ENCODE measurements around the gene SDHA. TPM values are rescaled to one million over a fixed set of nuclear protein-coding genes. Genes with fewer than 3 reads are reported as not detected.
"Not testable (repeated sequence)": the region's sequence is repeated elsewhere in the genome, so short reads cannot be mapped to it uniquely, and the experiment has no call there.

The SDHA gene
- total and polyA plus RNA-seq, 9 of the 15 experiments (the other 6 are each of a cell fraction or from before 2014, with no cell fraction given), result 82.9 to 191 (median 130) TPM

- TF ChIP-seq ZNF263 (CRISPR knock-in tag; IDR thresholded peaks at IDR 0.05; ENCODE audit: borderline replicate concordance) (no peak), FOXJ2 (tag; IDR thresholded peaks at IDR 0.05) (no peak), ZFP36 (IDR thresholded peaks at IDR 0.05; ENCODE audit: low read depth, low read length, partially characterized antibody) (no peak)
Measured at GRCh38 chr5:234450-234849, 16.3 kb downstream of the SDHA start (continued).

GRCh38 chr5:235527-235926 lies 17.4 kb downstream of the SDHA start:
- H3K9ac ChIP-seq (ENCODE audit: insufficient read depth in 1 of 2, low read depth in 2 of 2, low read length in 2 of 2); H4K20me1 ChIP-seq (replicated peaks; ENCODE audit: control insufficient read depth, insufficient read depth, low read length); H3K4me3 ChIP-seq; ATAC-seq; FAIRE-seq; H3K9me1 ChIP-seq (ENCODE audit: control insufficient read depth, insufficient read depth, low read length); H3K9me3 ChIP-seq (replicated peaks; ENCODE audit: control insufficient read depth, insufficient read depth, low read depth, low read length); H3K4me2 ChIP-seq (ENCODE audit: insufficient read depth, low read length); BruUV-seq (replicated peaks); DNase-seq (ENCODE audit: extremely low read depth in 1 of 4, low spot score in 3 of 4); CTCF ChIA-PET (ENCODE audit: low intra/inter-chr PET ratio); intact Hi-C loops (cut with micrococcal nuclease); H3K4me1 ChIP-seq (replicated peaks in 1 of 2; ENCODE audit: control insufficient read depth in 2 of 2, insufficient read depth in 2 of 2, low read length in 2 of 2); H3K79me2 ChIP-seq (ENCODE audit: control insufficient read depth, insufficient read depth, low read length); H3K27ac ChIP-seq (ENCODE audit: extremely low read depth, low read depth, low read length); H3K27me3 ChIP-seq (ENCODE audit: control insufficient read depth in 2 of 2, insufficient read depth in 2 of 2, low read length in 2 of 2); H2AFZ ChIP-seq (ENCODE audit: low read depth, low read length): not testable (repeated sequence)
- in situ Hi-C loops (cut with MboI), result loop anchor here (5.0 kb wide), 1 partner anchor 1357 kb away; no protein-coding TSS in a partner anchor
- WGBS (ENCODE audit: insufficient coverage, low coverage, missing lambda C conversion rate), result 100% methylated on average over 5 of the region's 9 CpGs
- peaks cover 83% of the 10 kb centered on the region for H3K36me3 ChIP-seq (ENCODE audit: control insufficient read depth, insufficient read depth, low read length)
- POLR2A ChIA-PET, result interaction anchor here (1.3 kb wide), 1 partner anchor 11 kb away, joined by 3 read pairs; no protein-coding TSS in a partner anchor

- peaks cover 81% of the 10 kb centered on the region for H3K36me3 ChIP-seq (ENCODE audit: control insufficient read depth, insufficient read depth, low read length)
- H4K20me1 ChIP-seq (replicated peaks; ENCODE audit: control insufficient read depth, insufficient read depth, low read length); H3K9me1 ChIP-seq (ENCODE audit: control insufficient read depth, insufficient read depth, low read length); H3K4me1 ChIP-seq (replicated peaks in 1 of 2; ENCODE audit: control insufficient read depth in 2 of 2, insufficient read depth in 2 of 2, low read length in 2 of 2); H3K4me3 ChIP-seq; intact Hi-C loops (cut with micrococcal nuclease); H3K27me3 ChIP-seq (ENCODE audit: control insufficient read depth in 2 of 2, insufficient read depth in 2 of 2, low read length in 2 of 2); H3K4me2 ChIP-seq (ENCODE audit: insufficient read depth, low read length); H3K9me3 ChIP-seq (replicated peaks; ENCODE audit: control insufficient read depth, insufficient read depth, low read depth, low read length); CTCF ChIA-PET (ENCODE audit: low intra/inter-chr PET ratio); H2AFZ ChIP-seq (ENCODE audit: low read depth, low read length); FAIRE-seq; DNase-seq (ENCODE audit: extremely low read depth in 1 of 4, low spot score in 3 of 4); ATAC-seq; BruUV-seq (replicated peaks); H3K79me2 ChIP-seq (ENCODE audit: control insufficient read depth, insufficient read depth, low read length); H3K27ac ChIP-seq (ENCODE audit: extremely low read depth, low read depth, low read length); POLR2A ChIA-PET; H3K9ac ChIP-seq (ENCODE audit: insufficient read depth in 1 of 2, low read depth in 2 of 2, low read length in 2 of 2): not testable (repeated sequence)
- in situ Hi-C loops (cut with MboI), result loop anchor here (5.0 kb wide), 1 partner anchor 1354 kb away; no protein-coding TSS in a partner anchor
- WGBS (ENCODE audit: insufficient coverage, low coverage, missing lambda C conversion rate), result 97% methylated on average over 8 of the region's 8 CpGs
Measured at GRCh38 chr5:237931-238330, 19.8 kb downstream of the SDHA start.

- intact Hi-C loops (cut with micrococcal nuclease); H3K9ac ChIP-seq (ENCODE audit: insufficient read depth in 1 of 2, low read depth in 2 of 2, low read length in 2 of 2); H3K9me1 ChIP-seq (ENCODE audit: control insufficient read depth, insufficient read depth, low read length); ATAC-seq; FAIRE-seq; CTCF ChIA-PET (ENCODE audit: low intra/inter-chr PET ratio); H3K79me2 ChIP-seq (ENCODE audit: control insufficient read depth, insufficient read depth, low read length); H2AFZ ChIP-seq (ENCODE audit: low read depth, low read length); DNase-seq (ENCODE audit: extremely low read depth in 1 of 4, low spot score in 3 of 4); H3K27me3 ChIP-seq (ENCODE audit: control insufficient read depth in 2 of 2, insufficient read depth in 2 of 2, low read length in 2 of 2); BruUV-seq (replicated peaks); H3K4me1 ChIP-seq (replicated peaks in 1 of 2; ENCODE audit: control insufficient read depth in 2 of 2, insufficient read depth in 2 of 2, low read length in 2 of 2); H3K9me3 ChIP-seq (replicated peaks; ENCODE audit: control insufficient read depth, insufficient read depth, low read depth, low read length); H3K4me3 ChIP-seq; POLR2A ChIA-PET; H4K20me1 ChIP-seq (replicated peaks; ENCODE audit: control insufficient read depth, insufficient read depth, low read length); in situ Hi-C loops (cut with MboI); H3K4me2 ChIP-seq (ENCODE audit: insufficient read depth, low read length); H3K27ac ChIP-seq (ENCODE audit: extremely low read depth, low read depth, low read length): not testable (repeated sequence)
- H3K36me3 ChIP-seq (ENCODE audit: control insufficient read depth, insufficient read depth, low read length), result peaks cover 78% of the 10 kb centered on the region
- 96% methylated on average over 7 of the region's 7 CpGs for WGBS (ENCODE audit: insufficient coverage, low coverage, missing lambda C conversion rate)
Measured at GRCh38 chr5:240550-240949, 22.4 kb downstream of the SDHA start.

Measured in K562 (cell line).